ENCODE measurements around the gene RASA2.

- TF ChIP-seq POLR2AphosphoS5 (IDR thresholded peaks at IDR 0.05) = no peak
- no peak for TF ChIP-seq CTCF (IDR thresholded peaks at IDR 0.05)
Measured at GRCh38 chr3:141618938-141619337, 132.1 kb downstream of the RASA2 start.

Measured in breast epithelium (tissue), 3 donors.